AG09319 (cell line): ENCODE data around the gene APCDD1L.
A peak's percentile ranks its signal among the peaks of the same experiment; 100 is the strongest.

ENCODE experiments used
- DNase-seq: peaks from one replicate; pipeline ENCODE4 v3.0.0-alpha.2; 2010; ENCODE audit warnings: low read depth; ENCODE audit errors: extremely low read depth
- TF ChIP-seq, protein P1 (sequence below): IDR thresholded peaks from 2 replicates; pipeline ENCODE4 v1.5.1; 2011; ENCODE audit warnings: low read depth, mild to moderate bottlenecking, inconsistent platforms, low read length, moderate library complexity

Gene APCDD1L

DNA sequence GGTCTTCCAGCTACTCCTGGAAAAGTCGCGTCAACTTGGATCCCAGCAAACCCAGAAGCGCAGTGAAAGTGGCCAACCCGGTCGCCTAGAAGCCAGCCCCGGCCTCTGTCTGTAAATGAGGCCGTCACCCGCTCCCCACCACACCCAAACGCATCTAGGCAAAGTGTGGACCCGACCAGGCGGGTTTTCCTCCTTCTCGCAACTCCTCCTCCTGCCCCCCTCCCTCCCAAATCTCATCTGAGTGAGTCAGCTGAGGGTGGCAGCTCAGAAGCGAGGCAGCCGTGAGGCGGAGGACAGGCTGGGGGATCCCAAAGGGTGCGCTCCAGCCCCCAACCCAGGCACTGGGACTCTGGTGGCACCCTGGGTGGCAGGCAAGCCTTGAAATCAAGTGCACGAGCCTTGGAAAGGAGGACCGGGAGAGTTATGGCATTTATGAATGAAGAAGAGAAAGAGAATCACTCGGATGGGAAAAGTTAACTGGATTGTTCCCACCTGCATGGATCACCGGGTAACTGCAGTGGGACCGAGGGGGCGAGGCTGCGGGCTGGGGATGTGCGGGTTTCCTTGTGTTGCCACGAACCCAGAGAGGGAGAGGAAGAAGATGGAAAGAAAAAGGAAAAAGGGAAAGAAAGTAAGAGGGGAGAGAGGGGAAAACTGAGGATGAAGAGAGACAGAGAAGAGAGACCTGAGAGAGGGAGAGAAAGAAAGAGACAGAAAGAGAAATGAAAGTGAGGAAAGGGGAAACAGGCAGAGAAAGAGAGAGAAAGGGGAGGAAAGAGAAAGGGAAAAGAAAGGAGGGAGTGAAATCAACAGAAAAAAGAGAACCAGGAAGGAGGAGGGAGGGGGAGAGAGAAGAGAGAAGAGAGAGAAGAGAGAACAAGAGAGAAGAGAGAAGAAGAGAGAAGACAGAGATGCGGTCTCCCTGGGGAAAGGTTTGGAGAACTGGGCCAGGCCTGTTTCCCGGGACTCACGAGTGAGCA, at the start of gene APCDD1L:
Gene APCDD1L, minus strand, starts transcription at position 167 of the 980 bp plus-strand sequence. CDS start 692 bp downstream, outside the sequence.
- no peak for DNase-seq

DNA sequence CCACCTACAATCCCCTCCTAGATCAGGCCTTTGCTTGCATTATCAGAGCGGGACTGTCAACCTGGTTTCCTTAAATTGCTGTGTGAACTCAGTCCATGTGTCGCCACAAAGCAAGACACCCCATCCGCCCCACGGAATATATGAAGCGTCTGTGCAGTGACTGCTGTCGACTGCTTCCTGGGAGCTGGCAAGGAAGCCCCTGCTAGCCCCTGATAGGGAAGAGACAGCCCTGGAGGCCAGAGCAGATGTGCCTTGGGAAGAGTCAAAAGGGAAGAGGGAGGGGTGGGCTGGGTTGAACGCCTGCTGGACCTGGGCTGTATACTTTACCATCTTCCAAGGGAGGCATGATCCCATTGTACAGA, 44.1 kb upstream of the APCDD1L start:
- no peak for DNase-seq
- TF ChIP-seq, protein P1, sequence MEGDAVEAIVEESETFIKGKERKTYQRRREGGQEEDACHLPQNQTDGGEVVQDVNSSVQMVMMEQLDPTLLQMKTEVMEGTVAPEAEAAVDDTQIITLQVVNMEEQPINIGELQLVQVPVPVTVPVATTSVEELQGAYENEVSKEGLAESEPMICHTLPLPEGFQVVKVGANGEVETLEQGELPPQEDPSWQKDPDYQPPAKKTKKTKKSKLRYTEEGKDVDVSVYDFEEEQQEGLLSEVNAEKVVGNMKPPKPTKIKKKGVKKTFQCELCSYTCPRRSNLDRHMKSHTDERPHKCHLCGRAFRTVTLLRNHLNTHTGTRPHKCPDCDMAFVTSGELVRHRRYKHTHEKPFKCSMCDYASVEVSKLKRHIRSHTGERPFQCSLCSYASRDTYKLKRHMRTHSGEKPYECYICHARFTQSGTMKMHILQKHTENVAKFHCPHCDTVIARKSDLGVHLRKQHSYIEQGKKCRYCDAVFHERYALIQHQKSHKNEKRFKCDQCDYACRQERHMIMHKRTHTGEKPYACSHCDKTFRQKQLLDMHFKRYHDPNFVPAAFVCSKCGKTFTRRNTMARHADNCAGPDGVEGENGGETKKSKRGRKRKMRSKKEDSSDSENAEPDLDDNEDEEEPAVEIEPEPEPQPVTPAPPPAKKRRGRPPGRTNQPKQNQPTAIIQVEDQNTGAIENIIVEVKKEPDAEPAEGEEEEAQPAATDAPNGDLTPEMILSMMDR: no peak

More for the DNA sequence above, at the start of gene APCDD1L:
- TF ChIP-seq, protein P1: no peak

DNA sequence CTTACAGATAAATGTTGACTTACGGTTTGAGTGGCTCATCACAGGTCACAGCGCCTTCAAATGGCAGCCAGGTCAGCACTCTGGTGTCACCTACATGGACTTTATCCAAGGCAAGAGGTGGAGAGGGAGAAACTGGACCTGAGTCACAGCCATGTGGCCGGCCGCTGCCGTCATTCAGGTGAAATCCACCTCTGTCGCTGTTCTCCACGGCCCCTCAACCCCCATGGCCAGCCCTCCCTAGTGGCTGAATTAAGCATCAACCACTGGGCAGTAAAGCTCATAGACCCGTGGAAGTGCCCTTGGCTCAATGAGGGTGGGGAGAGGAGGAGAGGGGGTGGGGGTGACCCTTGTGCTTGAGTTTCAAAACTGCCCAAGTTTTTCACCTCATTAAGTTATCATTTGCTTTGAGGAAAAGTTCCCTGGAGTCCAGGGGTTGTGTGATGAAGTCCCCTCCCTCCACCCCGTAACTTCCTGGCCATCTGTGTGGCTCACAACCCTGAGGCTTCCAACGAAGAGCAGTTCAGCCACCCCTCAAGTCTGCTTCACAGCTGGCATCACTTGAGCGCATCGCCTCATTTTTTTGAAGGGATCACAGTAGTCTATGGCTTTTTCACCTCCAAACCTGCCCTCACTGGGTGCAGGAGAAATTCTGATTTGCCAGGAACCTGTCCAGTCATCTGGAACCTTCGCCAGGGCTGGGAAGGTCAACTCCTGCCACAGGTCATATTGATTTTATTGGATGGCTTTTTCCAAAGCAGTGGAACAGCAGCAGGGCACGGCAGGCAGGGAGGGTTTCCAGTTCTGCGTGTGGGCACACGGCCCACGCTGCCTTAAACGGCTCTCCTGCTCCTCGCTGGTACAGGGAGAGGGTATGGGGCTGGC, 43.5 kb upstream of the APCDD1L start:
- DNase-seq: no peak
- TF ChIP-seq, protein P1: no peak

DNA sequence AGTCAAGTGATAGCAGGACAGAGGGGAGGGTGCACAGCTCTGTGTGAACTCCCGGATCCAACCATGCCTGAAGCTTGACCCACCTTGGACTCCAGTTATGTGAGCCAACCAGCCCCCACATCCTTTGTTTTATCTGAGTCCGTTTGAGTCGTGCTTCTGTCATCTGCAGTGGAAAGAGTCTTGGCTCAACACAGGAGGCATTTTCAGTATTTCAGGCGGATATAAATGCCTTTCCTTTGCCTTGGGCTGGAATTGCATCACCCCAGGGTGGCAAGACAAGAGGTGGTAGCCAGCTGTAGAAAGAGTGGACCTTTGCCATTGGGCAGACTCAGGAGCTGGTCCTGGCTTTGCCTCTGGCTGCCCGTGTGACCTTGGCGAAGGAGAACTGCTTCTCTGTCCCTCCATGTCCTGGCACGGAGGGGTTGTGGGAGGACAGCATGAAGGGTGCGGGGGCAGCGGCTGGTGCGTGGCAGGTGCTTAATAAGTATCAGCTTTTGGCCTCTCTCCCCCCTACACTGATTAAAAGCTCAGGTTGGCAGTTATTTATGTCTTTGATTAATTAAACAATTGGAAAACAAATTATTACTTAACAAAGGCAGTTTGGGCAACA, 42.6 kb upstream of the APCDD1L start:
- TF ChIP-seq, protein P1: no peak
- DNase-seq: no peak

DNA sequence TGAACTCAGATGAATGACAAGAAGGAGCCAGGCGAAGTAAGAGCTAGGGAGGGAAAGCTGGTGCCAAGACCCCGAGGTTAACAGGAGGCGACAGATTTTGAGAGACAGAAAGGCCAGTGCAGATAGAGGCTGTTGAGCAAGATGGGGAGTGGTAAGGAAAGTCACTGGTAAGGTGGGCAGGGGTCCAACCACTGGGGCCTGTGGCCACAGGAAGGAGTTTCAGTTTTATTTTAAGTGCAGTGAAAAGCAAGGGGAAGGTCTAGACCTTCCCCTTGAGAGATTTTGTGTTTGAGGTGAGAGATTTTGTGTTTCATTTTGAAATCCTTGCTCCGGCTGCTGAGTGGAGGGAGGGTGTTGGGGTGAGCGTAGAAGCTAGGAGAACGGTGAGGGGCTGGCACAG, 41.8 kb upstream of the APCDD1L start:
- DNase-seq: no peak
- TF ChIP-seq, protein P1: no peak

DNA sequence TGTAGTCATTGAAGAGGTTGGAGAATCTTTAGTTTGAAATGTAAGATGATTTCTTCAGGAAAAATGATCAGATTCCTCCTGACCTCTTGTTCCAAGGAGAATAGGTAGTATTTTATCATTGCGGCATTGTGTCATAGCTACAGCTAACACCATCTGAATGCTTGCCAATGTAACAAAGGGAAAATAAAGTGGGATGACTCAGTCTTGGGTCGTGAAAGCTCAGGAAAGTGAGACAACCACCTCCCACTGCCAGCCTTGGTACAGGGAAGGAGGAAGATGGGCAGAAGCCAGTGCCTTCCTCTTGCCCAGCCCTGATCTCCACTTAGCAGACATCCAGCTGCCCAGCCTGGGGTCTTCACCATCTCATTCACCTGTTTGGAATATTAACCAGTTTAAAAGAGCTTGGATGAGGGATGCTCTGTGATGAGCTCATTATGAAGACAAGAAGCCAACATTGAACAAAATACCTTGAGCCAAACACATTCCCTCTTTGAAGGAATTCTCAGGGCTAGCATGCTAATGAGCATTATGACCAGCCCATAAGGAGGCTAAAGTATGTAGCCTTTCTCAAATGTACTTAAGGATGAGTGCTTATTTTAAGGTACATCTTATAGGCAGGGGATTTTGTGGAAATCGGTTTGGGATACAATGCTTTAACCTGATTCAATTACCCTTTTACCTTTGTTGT, 40.0 kb upstream of the APCDD1L start:
- DNase-seq: peak; percentile 27
- TF ChIP-seq, protein P1: no peak
